Measurements from ENCODE around the gene SLC25A22.
A peak's percentile ranks its signal among the peaks of the same experiment; 100 is the strongest.

SLC25A22 gene

GRCh38 chr11:820655-821511, 22.8 kb upstream of the SLC25A22 start:
- DNase-seq = no peak

GRCh38 chr11:819943-820649, 22.0 kb upstream of the SLC25A22 start:
- DNase-seq = peak; percentile 96

- DNase-seq = peak; percentile 93
These were observed 21.2 kb upstream of the SLC25A22 start for GRCh38 chr11:819129-819931.

- no peak for DNase-seq
These were observed 20.5 kb upstream of the SLC25A22 start, which contains the start of gene PNPLA2 for GRCh38 chr11:818396-819128. TSS of gene PNPLA2 (plus strand) at chr11:818914. CDS start at chr11:819719, 805 bp downstream.

- no peak for DNase-seq
These were observed 18.3 kb upstream of the SLC25A22 start for GRCh38 chr11:816433-816779.

GRCh38 chr11:815675-816432, 17.8 kb upstream of the SLC25A22 start:
- DNase-seq = no peak

- no peak for DNase-seq
These were observed 15.5 kb upstream of the SLC25A22 start for GRCh38 chr11:813456-814096.

GRCh38 chr11:813072-813455, 15.0 kb upstream of the SLC25A22 start:
- no peak for DNase-seq

GRCh38 chr11:812390-812789, 14.3 kb upstream of the SLC25A22 start:
- DNase-seq = no peak

- no peak for DNase-seq
These were observed 13.6 kb upstream of the SLC25A22 start for GRCh38 chr11:811446-812245.

- DNase-seq = no peak
These were observed 12.0 kb upstream of the SLC25A22 start for GRCh38 chr11:810040-810567.

- DNase-seq = peak; percentile 98
These were observed 11.4 kb upstream of the SLC25A22 start, which contains the start of gene RPLP2 for GRCh38 chr11:809287-810039. TSS of gene RPLP2 (plus strand) at chr11:809967. CDS start at chr11:810235, 268 bp downstream.

- peak; percentile 52 for DNase-seq
These were observed 10.6 kb upstream of the SLC25A22 start for GRCh38 chr11:808427-809286.

GRCh38 chr11:804599-804964, 6.5 kb upstream of the SLC25A22 start:
- DNase-seq = no peak

GRCh38 chr11:803770-804598, 5.9 kb upstream of the SLC25A22 start:
- no peak for DNase-seq

- no peak for DNase-seq
These were observed 5.3 kb upstream of the SLC25A22 start for GRCh38 chr11:803467-803742.

- DNase-seq = no peak
These were observed 4.8 kb upstream of the SLC25A22 start for GRCh38 chr11:802693-803466.

Measured in activated CD4-positive, alpha-beta T cell treated with anti-CD3 and anti-CD28 coated beads for 48 hours (primary cell).